Caco-2 (cell line): ENCODE measurements around the gene SLC4A3. TPM values are rescaled to one million over a fixed set of nuclear protein-coding genes. Genes with fewer than 3 reads are reported as not detected.

Experiments
- BruUV-seq: library from RNA; stranded (reverse); fragments of 400-500 nt; replicated peaks from 2 replicates; lab custom pipeline; 2021; lab: Mats Ljungman, UMichigan
- CTCF ChIA-PET: fragments of 300-600 bp; sonication (Branson Sonifier 250); formaldehyde crosslinking; loops from one replicate; lab custom pipeline; 2022; ENCODE audit warnings: antibody characterized with exemption; lab: Charles Lee
- POLR2A ChIA-PET: fragments of 300-600 bp; sonication (Branson Sonifier 250); formaldehyde crosslinking; loops from one replicate; lab custom pipeline; 2022; ENCODE audit warnings: antibody characterized with exemption; lab: Charles Lee
- DNase-seq, 2 experiments: peaks; one replicate each; pipeline versions ENCODE4 v3.0.0 to v3.0.0-alpha.2; 2020 to 2022
- H3K27me3 ChIP-seq: replicated peaks from 2 replicates; pipeline ENCODE4 v1.6.0; 2011; ENCODE audit warnings: low read length; ENCODE audit not compliant: control insufficient read depth, insufficient read depth
- H3K36me3 ChIP-seq: 2 replicates; pipeline ENCODE4 v1.5.1; 2011; ENCODE audit warnings: low read length; ENCODE audit not compliant: control insufficient read depth, insufficient read depth
- H3K4me1 ChIP-seq: fragments of 250-450 bp; sonication (Bioruptor Pico); 2 replicates; pipeline ENCODE4 v1.5.1; 2020; ENCODE audit warnings: mild to moderate bottlenecking
- H3K4me3 ChIP-seq: 2 replicates; pipeline ENCODE4 v1.5.1; 2011; ENCODE audit warnings: low read depth, mild to moderate bottlenecking, control low read depth, low read length
- H3K9me3 ChIP-seq: fragments of 250-450 bp; sonication (Bioruptor Pico); 2 replicates; pipeline ENCODE4 v1.5.1; 2020; ENCODE audit warnings: mild to moderate bottlenecking, moderate library complexity
- H3K27ac Mint-ChIP-seq: one replicate; pipeline ENCODE4 v1.8.0; 2022; ENCODE audit warnings: mixed read lengths; ENCODE audit not compliant: unreplicated experiment
- H3K27me3 Mint-ChIP-seq: one replicate; pipeline ENCODE4 v1.8.0; 2022; ENCODE audit warnings: mixed read lengths; ENCODE audit not compliant: insufficient read depth, unreplicated experiment
- H3K36me3 Mint-ChIP-seq: one replicate; pipeline ENCODE4 v1.8.0; 2022; ENCODE audit warnings: mild to moderate bottlenecking, mixed read lengths; ENCODE audit not compliant: insufficient read depth, unreplicated experiment
- H3K4me1 Mint-ChIP-seq: one replicate; pipeline ENCODE4 v1.8.0; 2022; ENCODE audit warnings: low read depth, mixed read lengths; ENCODE audit not compliant: unreplicated experiment
- H3K4me3 Mint-ChIP-seq: one replicate; pipeline ENCODE4 v1.8.0; 2022; ENCODE audit warnings: mild to moderate bottlenecking, moderate library complexity, mixed read lengths; ENCODE audit not compliant: unreplicated experiment
- H3K9me3 Mint-ChIP-seq: one replicate; pipeline ENCODE4 v1.8.0; 2022; ENCODE audit warnings: mixed read lengths; ENCODE audit not compliant: unreplicated experiment
- CTCF ChIP-seq, 2 experiments: fragments of 200-600 bp in 1 of 2; IDR thresholded peaks; 1 replicate in 1 of 2; 2 replicates in 1 of 2; pipeline versions ENCODE4 v1.5.1 to v1.8.0; 2011 to 2022; ENCODE audit warnings: antibody characterized with exemption in 1 of 2, control low read depth in 1 of 2, inconsistent platforms in 1 of 2, low read depth in 1 of 2, low read length in 1 of 2, mild to moderate bottlenecking in 1 of 2, moderate library complexity in 1 of 2; ENCODE audit not compliant: insufficient read depth in 1 of 2, severe bottlenecking in 1 of 2, unreplicated experiment in 1 of 2
- intact Hi-C: fragments of 100-400 bp; cut with micrococcal nuclease; formaldehyde crosslinking; loops from one replicate; pipeline ENCODE4 v1.10.0; 2022; ENCODE audit not compliant: unreplicated experiment
- total RNA-seq: library from RNA; stranded (reverse); gene quantifications from 2 replicates; pipeline ENCODE4 v1.2.3, GENCODE V29; 2022

The SLC4A3 gene
- total RNA-seq, 1 experiment from 2014 or later: 6.2 TPM

GRCh38 chr2:219603771-219604170, 23.7 kb upstream of the SLC4A3 start:
- intact Hi-C loops: no loop called here
- POLR2A ChIA-PET: interaction anchor here (0.6 kb wide), 1 partner anchor 315 kb away, joined by 12 read pairs; no protein-coding TSS in a partner anchor
- DNase-seq: no peak

GRCh38 chr2:219605607-219605954, 21.8 kb upstream of the SLC4A3 start:
- Histone ChIP-seq H3K4me1 (no peaks in the 10 kb centered on the region), H3K36me3 (no peaks in the 10 kb centered on the region; the same call in 1 of the 2 replicates), H3K9me3 (no peaks in the 10 kb centered on the region), H3K27me3 (no peaks in the 10 kb centered on the region), H3K4me3 (no peak overlapping the region)
- Mint-ChIP-seq H3K27ac (no peak overlapping the region), H3K36me3 (no peaks in the 10 kb centered on the region), H3K9me3 (no peaks in the 10 kb centered on the region), H3K4me3 (no peak overlapping the region), H3K27me3 (no peaks in the 10 kb centered on the region), H3K4me1 (no peaks in the 10 kb centered on the region)
- intact Hi-C loops: no loop called here
- no TSS peak for BruUV-seq
- ChIA-PET CTCF (no interaction called here), POLR2A (no interaction called here)
- TF ChIP-seq CTCF (IDR thresholded peaks at IDR 0.05; ENCODE audit: insufficient read depth in 1 of 2, low read depth in 1 of 2, low read length in 1 of 2, severe bottlenecking in 1 of 2, unreplicated experiment in 1 of 2): no peak
- DNase-seq: no peak

More at GRCh38 chr2:219603771-219604170, 23.7 kb upstream of the SLC4A3 start:
- no peak overlapping the region for H3K27ac Mint-ChIP-seq
- no peaks in the 10 kb centered on the region for H3K27me3 Mint-ChIP-seq
- TF ChIP-seq CTCF (IDR thresholded peaks at IDR 0.05; ENCODE audit: insufficient read depth in 1 of 2, low read depth in 1 of 2, low read length in 1 of 2, severe bottlenecking in 1 of 2, unreplicated experiment in 1 of 2): no peak
- H3K27me3 ChIP-seq: no peaks in the 10 kb centered on the region
- no peaks in the 10 kb centered on the region for H3K36me3 Mint-ChIP-seq
- no peak overlapping the region for H3K4me3 Mint-ChIP-seq
- H3K9me3 ChIP-seq: no peaks in the 10 kb centered on the region
- no peaks in the 10 kb centered on the region for H3K4me1 Mint-ChIP-seq
- no TSS peak for BruUV-seq
- CTCF ChIA-PET: no interaction called here
- H3K4me3 ChIP-seq: no peak overlapping the region
- H3K4me1 ChIP-seq: peaks cover under 1% of the 10 kb centered on the region; the same call in 1 of the 2 replicates
- no peaks in the 10 kb centered on the region for H3K9me3 Mint-ChIP-seq
- no peaks in the 10 kb centered on the region; the same call in 1 of the 2 replicates for H3K36me3 ChIP-seq

- no peaks in the 10 kb centered on the region for H3K4me1 Mint-ChIP-seq
- no peaks in the 10 kb centered on the region for H3K27me3 ChIP-seq
- H3K27me3 Mint-ChIP-seq: no peaks in the 10 kb centered on the region
- no peak overlapping the region for H3K27ac Mint-ChIP-seq
- no peaks in the 10 kb centered on the region for H3K9me3 ChIP-seq
- BruUV-seq: no TSS peak
- H3K9me3 Mint-ChIP-seq: no peaks in the 10 kb centered on the region
- POLR2A ChIA-PET: no interaction called here
- H3K4me3 Mint-ChIP-seq: no peak overlapping the region
- no peaks in the 10 kb centered on the region; the same call in 1 of the 2 replicates for H3K36me3 ChIP-seq
- intact Hi-C loops: no loop called here
- DNase-seq: no peak
- no peaks in the 10 kb centered on the region for H3K36me3 Mint-ChIP-seq
- no peaks in the 10 kb centered on the region for H3K4me1 ChIP-seq
- CTCF ChIA-PET: no interaction called here
- no peak for TF ChIP-seq CTCF (IDR thresholded peaks at IDR 0.05; ENCODE audit: insufficient read depth in 1 of 2, low read depth in 1 of 2, low read length in 1 of 2, severe bottlenecking in 1 of 2, unreplicated experiment in 1 of 2)
- H3K4me3 ChIP-seq: no peak overlapping the region
Observed at GRCh38 chr2:219607931-219608330, 19.5 kb upstream of the SLC4A3 start.
